ENCODE results near the gene HNRNPUL2. TPM values are rescaled to one million over a fixed set of nuclear protein-coding genes. Genes with fewer than 3 reads are reported as not detected.
"Not testable (repeated sequence)": the region's sequence is repeated elsewhere in the genome, so short reads cannot be mapped to it uniquely, and the experiment has no call there.

HNRNPUL2 gene
- total and polyA plus RNA-seq, 12 donors, result 9.6 to 40.2 (median 23.3) TPM

DNA sequence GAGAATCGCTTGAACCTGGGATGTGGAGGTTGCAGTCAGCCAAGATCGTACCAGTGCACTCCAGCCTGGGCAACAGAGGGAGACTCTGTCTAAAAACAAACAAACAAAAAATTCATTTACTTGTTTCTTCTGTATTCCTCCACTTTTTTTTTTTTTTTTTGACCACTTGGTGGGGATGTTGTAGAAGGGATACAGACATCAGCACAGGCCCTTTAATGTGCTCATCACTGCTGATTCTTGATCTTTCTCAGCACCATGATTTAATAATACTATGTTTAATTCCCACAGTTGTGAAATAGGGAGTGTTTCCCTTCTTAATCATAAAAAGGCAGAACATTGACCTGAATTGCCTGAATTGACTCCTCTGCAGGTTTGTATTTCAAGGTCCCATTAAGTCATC is 5.6 kb upstream of the HNRNPUL2 start:
- DNase-seq, result no peak
- no peaks in the 10 kb centered on the region for H3K27me3 ChIP-seq
- no peaks in the 10 kb centered on the region for H3K9me3 ChIP-seq (replicated peaks in 1 of 3)
- H3K36me3 ChIP-seq (replicated peaks in 1 of 2), result peaks cover 0 to 50% of the 10 kb centered on the region in 2 donors
- WGBS, 4 donors, result 74 to 84% (median 78%) methylated on average over 2 of the region's 2 CpGs
- H3K27ac ChIP-seq, result no peak overlapping the region
- no peak for TF ChIP-seq POLR2A (IDR thresholded peaks at IDR 0.05)
- TF ChIP-seq, protein P1, sequence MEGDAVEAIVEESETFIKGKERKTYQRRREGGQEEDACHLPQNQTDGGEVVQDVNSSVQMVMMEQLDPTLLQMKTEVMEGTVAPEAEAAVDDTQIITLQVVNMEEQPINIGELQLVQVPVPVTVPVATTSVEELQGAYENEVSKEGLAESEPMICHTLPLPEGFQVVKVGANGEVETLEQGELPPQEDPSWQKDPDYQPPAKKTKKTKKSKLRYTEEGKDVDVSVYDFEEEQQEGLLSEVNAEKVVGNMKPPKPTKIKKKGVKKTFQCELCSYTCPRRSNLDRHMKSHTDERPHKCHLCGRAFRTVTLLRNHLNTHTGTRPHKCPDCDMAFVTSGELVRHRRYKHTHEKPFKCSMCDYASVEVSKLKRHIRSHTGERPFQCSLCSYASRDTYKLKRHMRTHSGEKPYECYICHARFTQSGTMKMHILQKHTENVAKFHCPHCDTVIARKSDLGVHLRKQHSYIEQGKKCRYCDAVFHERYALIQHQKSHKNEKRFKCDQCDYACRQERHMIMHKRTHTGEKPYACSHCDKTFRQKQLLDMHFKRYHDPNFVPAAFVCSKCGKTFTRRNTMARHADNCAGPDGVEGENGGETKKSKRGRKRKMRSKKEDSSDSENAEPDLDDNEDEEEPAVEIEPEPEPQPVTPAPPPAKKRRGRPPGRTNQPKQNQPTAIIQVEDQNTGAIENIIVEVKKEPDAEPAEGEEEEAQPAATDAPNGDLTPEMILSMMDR (IDR thresholded peaks at IDR 0.05), result peak in 1 of 6 experiments; percentile 8
- H3K4me1 ChIP-seq (replicated peaks in 1 of 2), result peaks cover 7 to 28% of the 10 kb centered on the region in 2 donors
- H3K4me3 ChIP-seq, result no peak overlapping the region
- intact Hi-C loops (cut with DNase I), result no loop called here

- H3K27me3 ChIP-seq; intact Hi-C loops (cut with DNase I); H3K27ac ChIP-seq; H3K9me3 ChIP-seq (replicated peaks in 1 of 3); DNase-seq: not testable (repeated sequence)
- Histone ChIP-seq H3K4me1 (replicated peaks in 1 of 2) (peaks cover 12 to 33% of the 10 kb centered on the region in 2 donors), H3K4me3 (peak overlapping the region in 1 of 4 donors; percentile 79), H3K36me3 (replicated peaks in 1 of 2) (peaks cover 0 to 22% of the 10 kb centered on the region in 2 donors)
- 83 to 86% (median 84%) methylated on average over 14 of the region's 14 CpGs for WGBS, 4 donors
Measured at GRCh38 chr11:62730076-62730475, 2.8 kb upstream of the HNRNPUL2 start.

GRCh38 chr11:62728171-62728988 is 1.1 kb upstream of the HNRNPUL2 start, which contains the start of gene TTC9C:
Gene TTC9C (plus strand): TSS chr11:62728486. CDS start chr11:62728849, 363 bp downstream.
- peak; percentile 85 to 94 (median 92) for DNase-seq
- TF ChIP-seq, protein P1 (IDR thresholded peaks at IDR 0.05), result no peak
- peak; percentile 22 to 61 for TF ChIP-seq POLR2A (IDR thresholded peaks at IDR 0.05)
- peak within 1 kb of the TSS; percentile 95 to 100 (median 96) for H3K27ac ChIP-seq
- H3K9me3 ChIP-seq (replicated peaks in 1 of 3), result no peaks in the 10 kb centered on the region
- no peaks in the 10 kb centered on the region for H3K27me3 ChIP-seq
- H3K4me3 ChIP-seq, result peak within 1 kb of the TSS; percentile 20 to 83 (median 78)
- peaks cover 0 to 15% of the 10 kb centered on the region in 2 donors for H3K36me3 ChIP-seq (replicated peaks in 1 of 2)
- intact Hi-C loops (cut with DNase I), result no loop called here
- WGBS, 4 donors, result 0 to 1% (median 0%) methylated on average over 28 to 29 of the region's 29 CpGs
- peaks cover 22 to 50% of the 10 kb centered on the region in 2 donors for H3K4me1 ChIP-seq (replicated peaks in 1 of 2)

DNA sequence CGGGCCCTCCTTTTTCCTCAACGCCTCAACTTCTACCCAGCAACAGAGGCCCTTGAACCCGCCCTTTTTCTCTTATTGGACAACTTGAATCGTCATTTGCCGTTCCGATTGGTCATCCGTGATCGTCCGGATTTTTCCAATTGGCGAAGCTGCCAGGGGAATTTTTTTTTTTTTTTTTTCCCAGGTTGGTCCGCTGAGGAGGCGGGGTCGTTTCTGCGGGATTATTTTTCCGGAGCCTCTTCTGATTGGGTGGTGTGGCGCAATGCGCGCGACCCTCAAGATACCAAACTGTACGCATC is 564 bp upstream of the HNRNPUL2 start:
- H3K4me3 ChIP-seq, result peak overlapping the region in 3 of 4 donors; percentile 20 to 79 (median 77)
- H3K27ac ChIP-seq, result peak overlapping the region; percentile 95 to 100 (median 96)
- no peaks in the 10 kb centered on the region for H3K27me3 ChIP-seq
- peaks cover 22 to 48% of the 10 kb centered on the region in 2 donors for H3K4me1 ChIP-seq (replicated peaks in 1 of 2)
- no peaks in the 10 kb centered on the region for H3K9me3 ChIP-seq (replicated peaks in 1 of 3)
- intact Hi-C loops (cut with DNase I), result no loop called here
- WGBS, 4 donors, result 0 to 2% (median 0%) methylated on average over 20 of the region's 20 CpGs
- H3K36me3 ChIP-seq (replicated peaks in 1 of 2), result peaks cover 0 to 21% of the 10 kb centered on the region in 2 donors
- TF ChIP-seq, protein P1 (IDR thresholded peaks at IDR 0.05), result no peak
- no peak for TF ChIP-seq POLR2A (IDR thresholded peaks at IDR 0.05)
- DNase-seq, result peak; percentile 87 to 97 (median 94)

DNA sequence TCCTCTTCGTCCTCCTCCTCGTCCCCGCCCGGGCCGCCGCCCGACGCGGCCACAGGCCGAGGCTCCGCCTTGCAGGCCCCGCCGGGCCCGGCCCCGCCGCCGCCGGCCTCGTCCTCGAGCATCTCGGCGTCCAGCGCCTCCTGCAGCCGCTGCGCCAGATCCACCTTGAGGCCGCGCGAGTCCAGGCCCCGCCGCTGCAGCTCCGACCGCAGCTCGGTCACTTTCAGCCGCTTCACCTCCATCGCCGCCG is 417 bp downstream of the HNRNPUL2 start:
- 0% methylated on average over 3 to 37 of the region's 37 CpGs; no CpG with 5 or more reads in 1 of the 4 donors for WGBS, 4 donors
- no peak for TF ChIP-seq POLR2A (IDR thresholded peaks at IDR 0.05)
- TF ChIP-seq, protein P1 (IDR thresholded peaks at IDR 0.05), result no peak

More for the DNA sequence above, 417 bp downstream of the HNRNPUL2 start:
- Histone ChIP-seq H3K36me3 (replicated peaks in 1 of 2) (peaks cover 0 to 31% of the 10 kb centered on the region in 2 donors), H3K9me3 (replicated peaks in 1 of 3) (no peaks in the 10 kb centered on the region), H3K27me3 (no peaks in the 10 kb centered on the region), H3K27ac (peak overlapping the region; percentile 95 to 100 (median 96)), H3K4me1 (replicated peaks in 1 of 2) (peaks cover 22 to 47% of the 10 kb centered on the region in 2 donors), H3K4me3 (peak overlapping the region; percentile 0 to 79 (median 60))
- intact Hi-C loops (cut with DNase I), result no loop called here
- DNase-seq, result no peak

All from adrenal gland (tissue), 12 donors.